SK-N-MC (cell line): ENCODE measurements around the gene GALNTL6.

Source experiments
- DNase-seq: peaks from one replicate; pipeline ENCODE4 v3.0.0-alpha.2; 2011; ENCODE audit warnings: low read depth, low spot score
- H3K27ac ChIP-seq: fragments of 200-600 bp; sonication (generic); 2 replicates; pipeline ENCODE4 v1.5.1; 2016; ENCODE audit warnings: mixed run types
- H3K36me3 ChIP-seq: fragments of 200-600 bp; sonication (generic); 2 replicates; pipeline ENCODE4 v1.6.1; 2017; ENCODE audit warnings: antibody characterized with exemption, low read length, mixed read lengths; ENCODE audit not compliant: insufficient read depth
- H3K4me3 ChIP-seq: fragments of 200-600 bp; sonication (generic); 2 replicates; pipeline ENCODE4 v1.5.1; 2016
- H3K9ac ChIP-seq: fragments of 200-600 bp; sonication (generic); 2 replicates; pipeline ENCODE4 v1.8.0; 2017; ENCODE audit warnings: mixed run types, mixed read lengths; ENCODE audit not compliant: insufficient read length
- H3K9me3 ChIP-seq: fragments of 200-600 bp; sonication (generic); 2 replicates; pipeline ENCODE4 v1.6.1; 2017; ENCODE audit warnings: low read depth, mild to moderate bottlenecking, antibody characterized with exemption, low read length, moderate library complexity, mixed read lengths
- EZH2 ChIP-seq: fragments of 200-600 bp; sonication (generic); IDR thresholded peaks from one replicate; pipeline ENCODE4 v1.6.1; 2017; ENCODE audit warnings: antibody characterized with exemption
- FOXP2 ChIP-seq: optimal IDR thresholded peaks from 2 replicates; pipeline ENCODE3; 2011; ENCODE audit warnings: mild to moderate bottlenecking, moderate library complexity; ENCODE audit not compliant: insufficient read depth; ENCODE audit errors: extremely low read length, control extremely low read depth
- POLR2AphosphoS5 ChIP-seq: IDR thresholded peaks from 2 replicates; pipeline ENCODE4 v1.6.1; 2012; ENCODE audit warnings: mild to moderate bottlenecking, low read depth, low read length, borderline replicate concordance

The GALNTL6 gene

DNA sequence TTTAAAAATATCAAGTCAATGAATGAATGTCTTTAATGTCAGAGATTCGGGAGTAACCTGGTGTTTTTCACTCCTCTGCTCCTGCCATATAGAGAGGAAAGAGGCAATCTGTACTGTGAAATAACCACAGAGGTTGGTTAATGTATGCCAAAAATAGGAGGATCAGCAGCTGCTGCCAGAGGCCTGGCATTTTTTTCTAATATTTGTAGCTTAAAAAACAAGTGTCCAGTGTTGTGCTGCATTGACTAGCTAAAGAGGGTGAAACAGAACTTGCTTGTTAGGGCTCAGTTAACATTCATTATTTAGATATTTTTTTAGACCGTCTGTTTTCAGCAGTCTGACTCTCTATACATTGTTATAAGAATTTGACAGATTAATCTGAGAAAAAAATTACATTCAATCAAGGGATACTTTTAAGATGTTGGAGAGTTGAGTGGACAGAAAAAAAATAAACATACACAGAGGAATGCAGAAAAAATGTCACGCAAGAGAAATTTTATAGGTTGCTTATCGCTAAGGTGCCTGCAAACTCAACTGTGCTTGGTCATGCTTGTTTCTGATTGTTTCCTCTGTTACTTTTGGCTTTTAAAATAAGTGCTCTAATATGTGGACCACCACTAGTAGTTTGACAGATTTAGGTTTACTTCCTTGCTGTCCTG, 963.1 kb downstream of the GALNTL6 start:
- TF ChIP-seq EZH2 (no peak), FOXP2 (no peak), POLR2AphosphoS5 (no peak)
- DNase-seq: no peak
- Histone ChIP-seq H3K36me3 (no peaks in the 10 kb centered on the region), H3K27ac (no peak overlapping the region), H3K4me3 (no peak overlapping the region), H3K9me3 (no peaks in the 10 kb centered on the region), H3K9ac (no peak overlapping the region)

DNA sequence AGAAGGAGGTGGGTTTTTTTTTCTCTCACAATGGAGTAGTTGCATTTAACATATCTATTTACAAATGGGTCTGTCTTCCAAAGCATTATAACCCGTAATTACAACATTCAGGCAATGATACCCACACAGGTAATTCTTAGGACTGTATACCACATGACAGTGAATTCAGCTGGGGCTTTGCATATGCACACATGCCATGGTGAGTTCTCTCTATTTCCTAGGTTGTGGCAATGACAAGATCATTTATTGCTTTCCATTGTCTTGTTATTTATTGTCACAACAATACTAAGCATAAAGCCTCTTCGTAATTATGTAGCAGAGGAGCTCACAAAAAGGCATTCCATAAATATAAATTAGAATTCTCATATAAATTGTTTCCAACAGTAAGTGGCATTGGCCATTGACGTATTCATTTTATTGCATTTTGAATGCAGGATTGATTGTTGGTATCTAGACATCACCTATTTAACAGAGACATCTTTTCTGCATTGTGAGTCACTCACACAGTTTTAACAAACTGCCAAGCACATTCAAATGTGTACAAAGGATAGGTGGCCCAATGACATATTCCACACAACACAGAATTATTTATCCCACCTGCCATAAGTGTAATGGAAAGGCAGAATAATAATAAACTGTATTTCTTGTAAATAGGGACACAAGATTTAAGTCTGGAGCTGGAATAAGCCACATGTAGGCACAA, 964.7 kb downstream of the GALNTL6 start:
- DNase-seq: no peak
- no peak overlapping the region for H3K4me3 ChIP-seq
- no peaks in the 10 kb centered on the region for H3K9me3 ChIP-seq

DNA sequence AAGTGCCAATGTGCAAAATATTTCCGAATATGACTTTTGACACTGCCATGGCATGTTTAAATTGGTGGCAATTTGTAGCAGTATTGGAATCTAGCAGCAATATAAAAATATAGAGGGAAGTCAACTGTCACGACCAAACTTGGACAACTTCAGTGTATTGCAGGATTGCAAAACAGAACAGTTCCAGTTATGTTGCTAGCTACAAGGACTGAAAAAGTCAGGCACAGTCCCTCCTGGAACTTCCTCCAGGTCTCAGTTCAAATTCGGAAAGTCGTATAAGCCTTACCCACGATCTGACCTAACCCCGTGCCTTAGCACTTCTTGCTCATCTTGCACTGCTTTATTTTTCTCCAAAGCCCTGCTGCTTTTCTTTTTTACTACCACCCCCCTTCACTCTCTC, 965.4 kb downstream of the GALNTL6 start:
- TF ChIP-seq EZH2: no peak
- TF ChIP-seq FOXP2: no peak
- TF ChIP-seq POLR2AphosphoS5: no peak
- H3K36me3 ChIP-seq: no peaks in the 10 kb centered on the region
- H3K9me3 ChIP-seq: no peaks in the 10 kb centered on the region
- no peak overlapping the region for H3K4me3 ChIP-seq
- H3K9ac ChIP-seq: no peak overlapping the region
- H3K27ac ChIP-seq: no peak overlapping the region
- DNase-seq: no peak

More for the DNA sequence above, 964.7 kb downstream of the GALNTL6 start:
- Histone ChIP-seq H3K9ac (no peak overlapping the region), H3K27ac (no peak overlapping the region), H3K36me3 (no peaks in the 10 kb centered on the region)
- TF ChIP-seq EZH2: no peak

DNA sequence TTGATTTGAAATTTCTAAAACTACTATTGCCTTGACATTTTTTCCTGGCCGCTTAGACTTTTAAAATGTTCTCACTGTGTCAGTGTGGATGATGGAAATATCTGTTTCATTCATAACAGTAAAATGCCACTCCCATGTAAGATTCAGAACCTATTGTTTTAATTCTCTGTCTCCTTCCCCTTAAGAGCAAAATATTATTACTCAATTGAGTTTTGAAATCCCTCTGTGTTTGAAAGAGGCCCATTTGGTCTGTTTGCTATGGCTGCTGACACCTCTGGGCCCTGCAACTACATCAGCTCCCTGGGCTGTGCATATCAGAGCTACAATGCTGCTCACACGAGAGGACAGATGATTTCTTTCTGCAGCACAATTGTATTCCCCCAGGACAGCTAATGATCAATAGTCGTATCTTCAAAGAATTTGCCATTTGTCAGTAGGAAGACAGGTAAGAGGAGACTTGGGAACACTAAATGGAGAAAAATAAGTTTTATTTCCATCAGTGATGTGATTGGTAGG, 967.4 kb downstream of the GALNTL6 start:
- H3K9me3 ChIP-seq: no peaks in the 10 kb centered on the region
- TF ChIP-seq EZH2: no peak
- no peak for TF ChIP-seq FOXP2
- TF ChIP-seq POLR2AphosphoS5: no peak
- no peak overlapping the region for H3K27ac ChIP-seq
- no peak for DNase-seq
- no peak overlapping the region for H3K9ac ChIP-seq
- no peaks in the 10 kb centered on the region for H3K36me3 ChIP-seq
- no peak overlapping the region for H3K4me3 ChIP-seq

DNA sequence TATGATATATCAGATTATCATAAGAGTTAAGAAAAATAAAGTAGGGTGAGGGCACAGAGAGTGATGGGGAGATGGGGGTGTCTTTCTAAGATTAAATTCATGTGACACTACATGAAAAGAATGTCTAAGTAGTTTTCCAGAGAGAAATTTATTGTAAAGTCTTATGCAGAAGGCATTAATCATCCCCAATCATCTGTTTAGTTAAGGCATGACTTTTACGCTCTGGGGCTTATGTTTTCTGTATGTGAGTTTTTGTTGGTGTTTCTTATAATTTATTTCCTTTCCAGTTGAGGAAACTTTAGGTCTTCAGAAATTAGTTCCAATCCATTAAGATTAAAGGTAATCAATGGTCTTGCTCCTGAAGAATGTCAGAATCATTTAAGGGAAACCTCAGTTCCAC, 972.4 kb downstream of the GALNTL6 start:
- Histone ChIP-seq H3K4me3 (no peak overlapping the region), H3K9me3 (no peaks in the 10 kb centered on the region), H3K9ac (no peak overlapping the region), H3K36me3 (no peaks in the 10 kb centered on the region), H3K27ac (no peak overlapping the region)
- no peak for TF ChIP-seq EZH2
- TF ChIP-seq POLR2AphosphoS5: no peak
- no peak for TF ChIP-seq FOXP2
- DNase-seq: no peak

DNA sequence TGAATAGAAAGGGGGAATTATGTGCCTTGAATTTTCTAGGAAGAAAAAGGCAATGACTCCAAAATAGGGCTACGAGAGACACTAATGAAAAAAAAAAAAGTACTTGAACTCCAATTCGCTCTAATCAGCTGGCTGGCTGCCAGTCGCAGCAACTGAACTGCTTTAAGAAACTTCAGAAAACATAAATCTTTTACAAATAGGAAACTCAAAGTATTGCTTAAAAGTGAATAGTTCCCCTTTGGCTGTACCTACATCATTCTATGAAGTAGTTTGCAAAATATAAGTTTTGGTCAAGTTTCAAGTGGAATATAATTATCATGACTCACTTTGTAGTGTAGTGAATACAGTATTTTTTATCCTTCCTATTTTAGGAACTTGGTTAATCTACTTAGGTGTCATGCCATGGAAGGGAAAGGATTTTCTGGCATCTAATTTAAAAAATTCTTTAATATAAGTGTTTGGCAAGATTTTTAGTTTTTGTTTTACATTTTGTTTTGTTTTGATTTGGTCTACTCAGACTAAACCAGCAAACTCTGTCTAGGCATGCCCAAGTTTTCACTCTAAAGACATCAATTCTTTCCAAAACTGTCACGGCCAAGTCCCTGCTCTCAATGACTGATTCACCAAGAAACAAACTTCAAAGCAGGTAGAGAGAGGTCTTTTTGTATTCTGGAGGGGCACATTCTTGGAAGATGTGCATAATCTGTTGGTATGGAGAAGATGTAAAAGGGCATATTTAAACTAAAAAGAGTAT, 973.0 kb downstream of the GALNTL6 start:
- Histone ChIP-seq H3K9ac (no peak overlapping the region), H3K36me3 (no peaks in the 10 kb centered on the region), H3K4me3 (no peak overlapping the region), H3K9me3 (no peaks in the 10 kb centered on the region), H3K27ac (no peak overlapping the region)
- peak; percentile 57 for DNase-seq
- TF ChIP-seq EZH2 (no peak), FOXP2 (no peak), POLR2AphosphoS5 (no peak)

DNA sequence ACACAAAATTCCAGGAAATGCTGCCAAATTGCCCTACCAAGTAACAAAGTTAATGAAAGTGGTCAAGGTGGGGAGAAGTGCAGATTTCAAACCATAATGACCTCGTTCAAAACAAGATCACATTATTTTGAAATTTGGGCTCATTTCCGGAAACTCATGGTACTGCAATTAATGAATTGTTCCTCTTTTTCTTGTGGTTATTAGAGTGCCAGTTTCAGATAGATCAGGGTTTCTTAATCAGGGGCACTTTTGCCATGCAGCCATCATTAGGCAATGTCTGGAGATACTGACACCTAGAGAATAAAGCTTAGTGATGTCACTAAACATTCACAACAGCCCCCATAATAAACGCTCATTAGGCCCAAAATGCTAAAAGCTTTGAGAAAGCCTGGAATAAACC, 973.9 kb downstream of the GALNTL6 start:
- no peak overlapping the region for H3K4me3 ChIP-seq
- H3K9ac ChIP-seq: no peak overlapping the region
- H3K36me3 ChIP-seq: no peaks in the 10 kb centered on the region
- no peak for DNase-seq
- H3K9me3 ChIP-seq: no peaks in the 10 kb centered on the region
- no peak for TF ChIP-seq POLR2AphosphoS5
- TF ChIP-seq FOXP2: no peak
- no peak for TF ChIP-seq EZH2
- H3K27ac ChIP-seq: no peak overlapping the region

DNA sequence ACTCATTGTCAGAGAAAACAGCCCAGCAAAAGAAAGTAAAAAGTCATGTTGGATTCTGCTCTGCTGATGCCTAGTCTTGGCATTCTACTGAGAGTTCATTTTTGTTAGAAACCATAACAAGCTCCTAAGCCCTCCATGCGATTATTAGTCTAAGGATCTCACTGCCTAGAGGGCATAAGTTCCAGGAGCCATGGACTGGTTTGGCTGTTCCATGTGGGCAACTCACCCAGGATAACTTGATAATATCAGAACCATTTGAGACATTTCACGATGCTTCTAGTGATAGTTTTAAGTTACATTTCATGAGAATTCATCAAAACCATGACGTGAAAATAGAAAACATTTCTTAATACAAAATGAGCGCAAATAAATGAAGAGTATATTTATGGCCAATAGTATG, 978.6 kb downstream of the GALNTL6 start:
- H3K9me3 ChIP-seq: no peaks in the 10 kb centered on the region
- H3K9ac ChIP-seq: no peak overlapping the region
- no peaks in the 10 kb centered on the region for H3K36me3 ChIP-seq
- no peak for DNase-seq
- no peak overlapping the region for H3K27ac ChIP-seq
- no peak for TF ChIP-seq EZH2
- no peak overlapping the region for H3K4me3 ChIP-seq
